Measurements from ENCODE around the gene AIMP2.

Gene AIMP2

GRCh38 chr7:6027806-6028365 is 18.8 kb downstream of the AIMP2 start:
- Histone ChIP-seq H2AK5ac (ENCODE audit: low read length) (no peak overlapping the region), H2BK15ac (replicated peaks; ENCODE audit: low read depth) (no peak overlapping the region), H3K4me2 (ENCODE audit: low read length) (no peak overlapping the region), H4K8ac (ENCODE audit: low read depth, low read length) (no peak overlapping the region), H2BK5ac (ENCODE audit: low read length) (no peak overlapping the region), H3K18ac (ENCODE audit: low read length) (no peak overlapping the region), H3K27ac (ENCODE audit: low read depth, low read length) (no peak overlapping the region), H3K36me3 (ENCODE audit: control insufficient read depth, insufficient read depth, low read length) (peaks cover 12% of the 10 kb centered on the region), H2BK120ac (ENCODE audit: low read depth, low read length) (no peak overlapping the region), H3K23ac (ENCODE audit: low read length) (no peak overlapping the region), H3K79me1 (ENCODE audit: low read length) (peaks cover 3% of the 10 kb centered on the region), H3K4me1 (ENCODE audit: control insufficient read depth, low read depth, low read length) (no peaks in the 10 kb centered on the region), H3K79me2 (ENCODE audit: control insufficient read depth, insufficient read depth, low read length) (no peaks in the 10 kb centered on the region), H3K9ac (ENCODE audit: low read length) (no peak overlapping the region), H3K4ac (ENCODE audit: low read depth, low read length) (no peak overlapping the region), H3K27me3 (ENCODE audit: insufficient read depth, low read length, poor library complexity) (no peaks in the 10 kb centered on the region), H3K4me3 (ENCODE audit: low read length) (no peak overlapping the region), H4K5ac (ENCODE audit: low read length) (no peak overlapping the region), H3K56ac (ENCODE audit: low read length) (no peak overlapping the region)
- whole genome bisulfite sequencing (ENCODE audit: extremely low coverage, insufficient coverage, low lambda C conversion rate), result no CpG with 5 or more reads among the region's 1 CpG
- no peak for DNase-seq

- Histone ChIP-seq H2BK120ac (ENCODE audit: low read depth, low read length) (no peak overlapping the region), H3K79me1 (ENCODE audit: low read length) (peaks cover 3% of the 10 kb centered on the region), H3K79me2 (ENCODE audit: control insufficient read depth, insufficient read depth, low read length) (no peaks in the 10 kb centered on the region), H2BK5ac (ENCODE audit: low read length) (no peak overlapping the region), H2AK5ac (ENCODE audit: low read length) (no peak overlapping the region), H4K8ac (ENCODE audit: low read depth, low read length) (no peak overlapping the region), H3K9ac (ENCODE audit: low read length) (no peak overlapping the region), H3K4me2 (ENCODE audit: low read length) (no peak overlapping the region), H3K4ac (ENCODE audit: low read depth, low read length) (no peak overlapping the region), H2BK15ac (replicated peaks; ENCODE audit: low read depth) (no peak overlapping the region), H3K4me1 (ENCODE audit: control insufficient read depth, low read depth, low read length) (no peaks in the 10 kb centered on the region), H3K23ac (ENCODE audit: low read length) (no peak overlapping the region), H3K4me3 (ENCODE audit: low read length) (no peak overlapping the region), H3K18ac (ENCODE audit: low read length) (no peak overlapping the region), H4K5ac (ENCODE audit: low read length) (no peak overlapping the region), H3K56ac (ENCODE audit: low read length) (no peak overlapping the region), H3K36me3 (ENCODE audit: control insufficient read depth, insufficient read depth, low read length) (peaks cover 12% of the 10 kb centered on the region), H3K27ac (ENCODE audit: low read depth, low read length) (no peak overlapping the region), H3K27me3 (ENCODE audit: insufficient read depth, low read length, poor library complexity) (no peaks in the 10 kb centered on the region)
- DNase-seq, result no peak
- no CpG with 5 or more reads among the region's 5 CpGs for WGBS (ENCODE audit: extremely low coverage, insufficient coverage, low lambda C conversion rate)
These were observed 19.5 kb downstream of the AIMP2 start for GRCh38 chr7:6028563-6028962.

- H2BK15ac ChIP-seq (replicated peaks; ENCODE audit: low read depth), result no peak within 1 kb of the TSS
- no peak within 1 kb of the TSS for H4K5ac ChIP-seq (ENCODE audit: low read length)
- H3K4ac ChIP-seq (ENCODE audit: low read depth, low read length), result no peak within 1 kb of the TSS
- DNase-seq, result no peak
- H2BK120ac ChIP-seq (ENCODE audit: low read depth, low read length), result no peak within 1 kb of the TSS
- no peak within 1 kb of the TSS for H3K9ac ChIP-seq (ENCODE audit: low read length)
- no peak within 1 kb of the TSS for H3K56ac ChIP-seq (ENCODE audit: low read length)
- H3K18ac ChIP-seq (ENCODE audit: low read length), result no peak within 1 kb of the TSS
- H3K36me3 ChIP-seq (ENCODE audit: control insufficient read depth, insufficient read depth, low read length), result peaks cover 13% of the 10 kb centered on the region
- H3K27ac ChIP-seq (ENCODE audit: low read depth, low read length), result no peak within 1 kb of the TSS
- no peak within 1 kb of the TSS for H3K4me2 ChIP-seq (ENCODE audit: low read length)
- H3K27me3 ChIP-seq (ENCODE audit: insufficient read depth, low read length, poor library complexity), result no peaks in the 10 kb centered on the region
- H3K4me1 ChIP-seq (ENCODE audit: control insufficient read depth, low read depth, low read length), result no peaks in the 10 kb centered on the region
- peaks cover 3% of the 10 kb centered on the region for H3K79me1 ChIP-seq (ENCODE audit: low read length)
- H3K23ac ChIP-seq (ENCODE audit: low read length), result no peak within 1 kb of the TSS
- H4K8ac ChIP-seq (ENCODE audit: low read depth, low read length), result no peak within 1 kb of the TSS
- no peaks in the 10 kb centered on the region for H3K79me2 ChIP-seq (ENCODE audit: control insufficient read depth, insufficient read depth, low read length)
- H3K4me3 ChIP-seq (ENCODE audit: low read length), result no peak within 1 kb of the TSS
- no peak within 1 kb of the TSS for H2BK5ac ChIP-seq (ENCODE audit: low read length)
- H2AK5ac ChIP-seq (ENCODE audit: low read length), result no peak within 1 kb of the TSS
- no CpG with 5 or more reads among the region's 2 CpGs for WGBS (ENCODE audit: extremely low coverage, insufficient coverage, low lambda C conversion rate)
These were observed 21.9 kb downstream of the AIMP2 start, which contains the start of gene ANKRD61 for GRCh38 chr7:6030988-6031387. TSS of gene ANKRD61 (plus strand) at chr7:6031376. CDS start at chr7:6031376, 0 bp downstream.

GRCh38 chr7:6031567-6031966 is 22.5 kb downstream of the AIMP2 start:
- Histone ChIP-seq H3K4me2 (ENCODE audit: low read length) (no peak overlapping the region), H3K9ac (ENCODE audit: low read length) (no peak overlapping the region), H3K23ac (ENCODE audit: low read length) (no peak overlapping the region), H3K56ac (ENCODE audit: low read length) (no peak overlapping the region), H3K18ac (ENCODE audit: low read length) (no peak overlapping the region), H3K4me3 (ENCODE audit: low read length) (no peak overlapping the region), H3K27ac (ENCODE audit: low read depth, low read length) (no peak overlapping the region), H2BK5ac (ENCODE audit: low read length) (no peak overlapping the region), H2AK5ac (ENCODE audit: low read length) (no peak overlapping the region), H2BK120ac (ENCODE audit: low read depth, low read length) (no peak overlapping the region), H3K27me3 (ENCODE audit: insufficient read depth, low read length, poor library complexity) (no peaks in the 10 kb centered on the region), H3K36me3 (ENCODE audit: control insufficient read depth, insufficient read depth, low read length) (peaks cover 13% of the 10 kb centered on the region), H4K8ac (ENCODE audit: low read depth, low read length) (no peak overlapping the region), H3K4ac (ENCODE audit: low read depth, low read length) (no peak overlapping the region), H2BK15ac (replicated peaks; ENCODE audit: low read depth) (no peak overlapping the region), H3K4me1 (ENCODE audit: control insufficient read depth, low read depth, low read length) (no peaks in the 10 kb centered on the region), H4K5ac (ENCODE audit: low read length) (no peak overlapping the region), H3K79me1 (ENCODE audit: low read length) (peaks cover 3% of the 10 kb centered on the region), H3K79me2 (ENCODE audit: control insufficient read depth, insufficient read depth, low read length) (no peaks in the 10 kb centered on the region)
- no CpG with 5 or more reads among the region's 3 CpGs for WGBS (ENCODE audit: extremely low coverage, insufficient coverage, low lambda C conversion rate)
- DNase-seq, result no peak

- H2BK120ac ChIP-seq (ENCODE audit: low read depth, low read length), result no peak overlapping the region
- no peak overlapping the region for H2AK5ac ChIP-seq (ENCODE audit: low read length)
- H3K9ac ChIP-seq (ENCODE audit: low read length), result no peak overlapping the region
- no peak overlapping the region for H2BK5ac ChIP-seq (ENCODE audit: low read length)
- H3K4ac ChIP-seq (ENCODE audit: low read depth, low read length), result no peak overlapping the region
- H3K79me1 ChIP-seq (ENCODE audit: low read length), result peaks cover 3% of the 10 kb centered on the region
- H3K18ac ChIP-seq (ENCODE audit: low read length), result no peak overlapping the region
- no peak for DNase-seq
- peaks cover 10% of the 10 kb centered on the region for H3K36me3 ChIP-seq (ENCODE audit: control insufficient read depth, insufficient read depth, low read length)
- no peaks in the 10 kb centered on the region for H3K79me2 ChIP-seq (ENCODE audit: control insufficient read depth, insufficient read depth, low read length)
- no peak overlapping the region for H3K4me2 ChIP-seq (ENCODE audit: low read length)
- no peak overlapping the region for H4K8ac ChIP-seq (ENCODE audit: low read depth, low read length)
- no CpG with 5 or more reads among the region's 5 CpGs for WGBS (ENCODE audit: extremely low coverage, insufficient coverage, low lambda C conversion rate)
- no peaks in the 10 kb centered on the region for H3K27me3 ChIP-seq (ENCODE audit: insufficient read depth, low read length, poor library complexity)
- no peak overlapping the region for H3K4me3 ChIP-seq (ENCODE audit: low read length)
- no peak overlapping the region for H2BK15ac ChIP-seq (replicated peaks; ENCODE audit: low read depth)
- H3K4me1 ChIP-seq (ENCODE audit: control insufficient read depth, low read depth, low read length), result no peaks in the 10 kb centered on the region
- H4K5ac ChIP-seq (ENCODE audit: low read length), result no peak overlapping the region
- H3K27ac ChIP-seq (ENCODE audit: low read depth, low read length), result no peak overlapping the region
- no peak overlapping the region for H3K56ac ChIP-seq (ENCODE audit: low read length)
- no peak overlapping the region for H3K23ac ChIP-seq (ENCODE audit: low read length)
These were observed 23.1 kb downstream of the AIMP2 start for GRCh38 chr7:6032167-6032566.

- Histone ChIP-seq H3K9ac (ENCODE audit: low read length) (no peak overlapping the region), H3K4me2 (ENCODE audit: low read length) (no peak overlapping the region), H3K56ac (ENCODE audit: low read length) (no peak overlapping the region), H4K8ac (ENCODE audit: low read depth, low read length) (no peak overlapping the region), H3K4me3 (ENCODE audit: low read length) (no peak overlapping the region), H3K23ac (ENCODE audit: low read length) (no peak overlapping the region), H3K79me2 (ENCODE audit: control insufficient read depth, insufficient read depth, low read length) (no peaks in the 10 kb centered on the region), H3K79me1 (ENCODE audit: low read length) (peaks cover 3% of the 10 kb centered on the region), H4K5ac (ENCODE audit: low read length) (no peak overlapping the region), H2BK120ac (ENCODE audit: low read depth, low read length) (no peak overlapping the region), H2BK15ac (replicated peaks; ENCODE audit: low read depth) (no peak overlapping the region), H2BK5ac (ENCODE audit: low read length) (no peak overlapping the region), H3K4me1 (ENCODE audit: control insufficient read depth, low read depth, low read length) (no peaks in the 10 kb centered on the region), H3K27me3 (ENCODE audit: insufficient read depth, low read length, poor library complexity) (no peaks in the 10 kb centered on the region), H3K18ac (ENCODE audit: low read length) (no peak overlapping the region), H3K4ac (ENCODE audit: low read depth, low read length) (no peak overlapping the region), H3K27ac (ENCODE audit: low read depth, low read length) (no peak overlapping the region), H3K36me3 (ENCODE audit: control insufficient read depth, insufficient read depth, low read length) (peaks cover 10% of the 10 kb centered on the region), H2AK5ac (ENCODE audit: low read length) (no peak overlapping the region)
- WGBS (ENCODE audit: extremely low coverage, insufficient coverage, low lambda C conversion rate), result no CpG with 5 or more reads among the region's 7 CpGs
- no peak for DNase-seq
These were observed 23.6 kb downstream of the AIMP2 start for GRCh38 chr7:6032641-6033040.
